ENCODE data around the gene THADA.

GRCh38 chr2:43269074-43269572 lies 326.7 kb downstream of the THADA start:
- TF ChIP-seq CTCF (IDR thresholded peaks at IDR 0.05; ENCODE audit: insufficient read depth, low read length, poor library complexity, severe bottlenecking) (no peak), EZH2phosphoT487 (conservative IDR thresholded peaks at IDR 0.05; ENCODE audit: low read length) (no peak)
